A549 (cell line): ENCODE data around the gene ZNF385A. TPM values are rescaled to one million over a fixed set of nuclear protein-coding genes. Genes with fewer than 3 reads are reported as not detected.

Experiments used
- ATOH8 ChIP-seq: fragments of 250-450 bp; sonication (Bioruptor Pico); IDR thresholded peaks from 2 replicates; pipeline ENCODE4 v1.5.0; 2020; ENCODE audit warnings: low read depth, mild to moderate bottlenecking, moderate library complexity
- CBX8 ChIP-seq: fragments of 200-600 bp; sonication (generic); IDR thresholded peaks from 2 replicates; pipeline ENCODE4 v1.6.1; 2016
- CEBPB ChIP-seq, 2 experiments: fragments of >200 bp in 1 of 2; sonication (Bioruptor Twin) in 1 of 2; formaldehyde crosslinking in 1 of 2; IDR thresholded peaks; 2 replicates each; pipeline ENCODE4 v1.6.1; 2012 to 2016
- CTCF ChIP-seq: fragments of >200 bp; sonication (Bioruptor Twin); formaldehyde crosslinking; IDR thresholded peaks from 3 replicates; pipeline ENCODE4 v1.5.1; 2016
- ESRRA ChIP-seq: fragments of 150-350 bp; IDR thresholded peaks from 2 replicates; pipeline ENCODE4 v1.6.1; 2014; ENCODE audit warnings: mild to moderate bottlenecking, low read length, borderline replicate concordance
- FOSB ChIP-seq: fragments of 250-450 bp; sonication (Bioruptor Pico); IDR thresholded peaks from 2 replicates; pipeline ENCODE4 v1.5.0; 2020; ENCODE audit warnings: mild to moderate bottlenecking, moderate library complexity
- FOSL2 ChIP-seq, 2 experiments: fragments of 450-650 bp in 1 of 2; fragments of >200 bp in 1 of 2; sonication (Bioruptor Twin) in 1 of 2; formaldehyde crosslinking; IDR thresholded peaks; 2 replicates each; pipeline versions ENCODE4 v1.5.0 to v1.6.1; 2016 to 2020; ENCODE audit warnings: mild to moderate bottlenecking in 1 of 2, moderate library complexity in 1 of 2
- FOXS1 ChIP-seq: fragments of 250-450 bp; sonication (Bioruptor Pico); IDR thresholded peaks from 2 replicates; pipeline ENCODE4 v1.5.0; 2020; ENCODE audit warnings: mild to moderate bottlenecking, moderate library complexity
- GATA3 ChIP-seq: IDR thresholded peaks from 2 replicates; pipeline ENCODE4 v1.6.1; 2012; ENCODE audit warnings: borderline replicate concordance
- HOXA7 ChIP-seq: fragments of 250-450 bp; sonication (Bioruptor Pico); IDR thresholded peaks from 2 replicates; pipeline ENCODE4 v1.5.0; 2020; ENCODE audit warnings: mild to moderate bottlenecking, moderate library complexity
- HOXB5 ChIP-seq: fragments of 250-450 bp; sonication (Bioruptor Pico); IDR thresholded peaks from 2 replicates; pipeline ENCODE4 v1.5.0; 2020; ENCODE audit warnings: mild to moderate bottlenecking, moderate library complexity
- JUNB ChIP-seq: fragments of >200 bp; sonication (Bioruptor Twin); formaldehyde crosslinking; IDR thresholded peaks from 2 replicates; pipeline ENCODE4 v1.6.1; 2016
- KDM1A ChIP-seq: fragments of 200-600 bp; sonication (generic); IDR thresholded peaks from 2 replicates; pipeline ENCODE4 v1.6.1; 2016; ENCODE audit warnings: low read depth, mild to moderate bottlenecking
- KDM5A ChIP-seq: fragments of 200-600 bp; sonication (generic); IDR thresholded peaks from 2 replicates; pipeline ENCODE4 v1.6.1; 2016; ENCODE audit warnings: antibody characterized with exemption, mild to moderate bottlenecking
- MAFK ChIP-seq: fragments of 450-650 bp; IDR thresholded peaks from 2 replicates; pipeline ENCODE4 v1.6.1; 2014; ENCODE audit not compliant: partially characterized antibody
- MAX ChIP-seq: IDR thresholded peaks from 2 replicates; pipeline ENCODE4 v1.6.1; 2012
- MYC ChIP-seq: IDR thresholded peaks from 2 replicates; pipeline ENCODE4 v1.6.1; 2012; ENCODE audit warnings: mild to moderate bottlenecking, inconsistent platforms, low read length, improper control_type of control experiment, borderline replicate concordance
- NPAS2 ChIP-seq: fragments of 250-450 bp; sonication (Bioruptor Pico); IDR thresholded peaks from 2 replicates; pipeline ENCODE4 v1.8.0; 2022; ENCODE audit warnings: mild to moderate bottlenecking, moderate library complexity, borderline replicate concordance
- POLR2A ChIP-seq: IDR thresholded peaks from 2 replicates; pipeline ENCODE4 v1.6.1; 2012; ENCODE audit warnings: mild to moderate bottlenecking, low read length
- RFX5 ChIP-seq: fragments of 450-650 bp; IDR thresholded peaks from 2 replicates; pipeline ENCODE4 v1.7.1; 2014; ENCODE audit warnings: antibody characterized with exemption, mild to moderate bottlenecking, moderate library complexity
- RNF2 ChIP-seq: fragments of 200-600 bp; sonication (generic); IDR thresholded peaks from 2 replicates; pipeline ENCODE4 v1.6.1; 2016; ENCODE audit warnings: low read depth, mild to moderate bottlenecking, antibody characterized with exemption, moderate library complexity, borderline replicate concordance
- USF2 ChIP-seq: fragments of 450-650 bp; IDR thresholded peaks from 2 replicates; pipeline ENCODE4 v1.6.1; 2014; ENCODE audit warnings: antibody characterized with exemption
- polyA plus RNA-seq, 4 experiments: library from polyadenylated mRNA; depleted of rRNA in 3 of 4; stranded (reverse); fragments of >200 nt; fragmentation: RNase III in 1 of 4; extraction: RNeasy Plus Mini Kit Qiagen cat#74134 plus additional on column Dnase treatment in 1 of 4; gene quantifications; 2 replicates in 3 of 4; 3 replicates in 1 of 4; pipeline ENCODE4 v1.2.3, GENCODE V29; 2011 to 2017
- TF ChIP-seq, protein P1 (sequence below): fragments of >200 bp; sonication (Bioruptor Twin); formaldehyde crosslinking; IDR thresholded peaks from 2 replicates; pipeline ENCODE4 v1.6.1; 2016
- TF ChIP-seq, protein P2 (sequence below): IDR thresholded peaks from 2 replicates; pipeline ENCODE4 v1.6.1; 2012; ENCODE audit warnings: low read depth, borderline replicate concordance
- TF ChIP-seq, protein P3 (sequence below): IDR thresholded peaks from 2 replicates; pipeline ENCODE4 v1.6.1; 2012

ZNF385A gene
- polyA plus RNA-seq, 2 of the 4 experiments (the other 2 are of a cell fraction): 1.8 to 14.9 TPM

- TF ChIP-seq USF2: peak; percentile 91
- TF ChIP-seq CTCF: peak; percentile 96
- TF ChIP-seq KDM5A: peak; percentile 94
- peak; percentile 87 for TF ChIP-seq POLR2A
- TF ChIP-seq, protein P1, sequence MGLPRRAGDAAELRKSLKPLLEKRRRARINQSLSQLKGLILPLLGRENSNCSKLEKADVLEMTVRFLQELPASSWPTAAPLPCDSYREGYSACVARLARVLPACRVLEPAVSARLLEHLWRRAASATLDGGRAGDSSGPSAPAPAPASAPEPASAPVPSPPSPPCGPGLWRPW: no peak
- TF ChIP-seq MAFK: peak; percentile 6
- no peak for TF ChIP-seq MYC
- TF ChIP-seq ESRRA: peak; percentile 26; the same call in 1 of the 2 replicates
- TF ChIP-seq KDM1A: no peak
- 0 out of 2 replicates have a peak, but pooled peaks have one; percentile 30 for TF ChIP-seq FOXS1
- peak; percentile 49; the same call in 1 of the 2 replicates for TF ChIP-seq MAX
- no peak for TF ChIP-seq JUNB
- no peak for TF ChIP-seq HOXB5
- TF ChIP-seq FOSL2 (IDR thresholded peaks at IDR 0.05): no peak
- no peak for TF ChIP-seq FOSL2 (CRISPR knock-in tag; IDR thresholded peaks at IDR 0.05)
- TF ChIP-seq HOXA7 (CRISPR knock-in tag): peak; percentile 71; the same call in 1 of the 2 replicates
- TF ChIP-seq, protein P2, sequence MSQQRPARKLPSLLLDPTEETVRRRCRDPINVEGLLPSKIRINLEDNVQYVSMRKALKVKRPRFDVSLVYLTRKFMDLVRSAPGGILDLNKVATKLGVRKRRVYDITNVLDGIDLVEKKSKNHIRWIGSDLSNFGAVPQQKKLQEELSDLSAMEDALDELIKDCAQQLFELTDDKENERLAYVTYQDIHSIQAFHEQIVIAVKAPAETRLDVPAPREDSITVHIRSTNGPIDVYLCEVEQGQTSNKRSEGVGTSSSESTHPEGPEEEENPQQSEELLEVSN: no peak
- peak; percentile 91 for TF ChIP-seq RFX5
- no peak for TF ChIP-seq GATA3
- no peak for TF ChIP-seq CBX8
- TF ChIP-seq, protein P3, sequence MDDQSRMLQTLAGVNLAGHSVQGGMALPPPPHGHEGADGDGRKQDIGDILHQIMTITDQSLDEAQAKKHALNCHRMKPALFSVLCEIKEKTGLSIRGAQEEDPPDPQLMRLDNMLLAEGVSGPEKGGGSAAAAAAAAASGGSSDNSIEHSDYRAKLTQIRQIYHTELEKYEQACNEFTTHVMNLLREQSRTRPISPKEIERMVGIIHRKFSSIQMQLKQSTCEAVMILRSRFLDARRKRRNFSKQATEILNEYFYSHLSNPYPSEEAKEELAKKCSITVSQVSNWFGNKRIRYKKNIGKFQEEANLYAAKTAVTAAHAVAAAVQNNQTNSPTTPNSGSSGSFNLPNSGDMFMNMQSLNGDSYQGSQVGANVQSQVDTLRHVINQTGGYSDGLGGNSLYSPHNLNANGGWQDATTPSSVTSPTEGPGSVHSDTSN: peak; percentile 91
- TF ChIP-seq ATOH8: no peak
- no peak for TF ChIP-seq CEBPB (IDR thresholded peaks at IDR 0.05)
- TF ChIP-seq FOSB: peak; percentile 90; the same call in 1 of the 2 replicates
- TF ChIP-seq RNF2: no peak
- TF ChIP-seq NPAS2 (CRISPR knock-in tag): no peak
- TF ChIP-seq, all 56 proteins: peak for 22
Measured at GRCh38 chr12:54324617-54325441, 59.7 kb downstream of the ZNF385A start, which contains the start of gene COPZ1 (continued).
